K562 (cell line): ENCODE data around the gene ZCCHC3. TPM values are rescaled to one million over a fixed set of nuclear protein-coding genes. Genes with fewer than 3 reads are reported as not detected.

ENCODE experiments used
- ATAC-seq: fragments of 200-7000 bp; cut with Tn5 transposase; 3 replicates; pipeline ENCODE4 v1.9.1; 2020; ENCODE audit warnings: moderate library complexity
- BruUV-seq: library from RNA; stranded (reverse); fragments of 400-500 nt; replicated peaks from 2 replicates; lab custom pipeline; 2021; lab: Mats Ljungman, UMichigan
- CTCF ChIA-PET: fragments of 300-600 bp; formaldehyde crosslinking; extraction: SDS; loops from one replicate; lab custom pipeline; 2021; ENCODE audit warnings: low intra/inter-chr PET ratio; lab: Yijun Ruan, JAX
- POLR2A ChIA-PET: fragments of 300-600, 350-650 bp; sonication (Branson Sonifier 250); formaldehyde crosslinking; extraction: SDS; loops from one replicate; lab custom pipeline; 2021; ENCODE audit warnings: antibody characterized with exemption, inconsistent platforms; lab: Yijun Ruan, JAX
- DNase-seq, 4 experiments: peaks; one replicate each; pipeline versions ENCODE4 v3.0.0 to v3.0.0-alpha.2; 2011 to 2018; ENCODE audit warnings: low spot score in 3 of 4, mixed read lengths in 3 of 4; ENCODE audit errors: extremely low read depth in 1 of 4
- FAIRE-seq: peaks from 2 replicates; lab custom pipeline; 2011; peaks lifted over from hg19 to GRCh38; lab: Jason Lieb, UNC
- H2AFZ ChIP-seq: 2 replicates; pipeline ENCODE4 v1.6.0; 2011; ENCODE audit warnings: low read depth, low read length, control low read depth, inconsistent platforms
- H3K27ac ChIP-seq: fragments of 200-600 bp; 3 replicates; pipeline ENCODE4 v1.8.0; 2011; ENCODE audit warnings: low read depth, mild to moderate bottlenecking, control low read depth, inconsistent platforms, low read length, moderate library complexity, mixed read lengths; ENCODE audit errors: extremely low read depth
- H3K27me3 ChIP-seq, 2 experiments: fragments of 300-600 bp in 1 of 2; 2 replicates in 1 of 2; 3 replicates in 1 of 2; pipeline versions ENCODE4 v1.6.0 to v1.8.0; 2011; ENCODE audit warnings: inconsistent platforms in 2 of 2, low read length in 2 of 2, mild to moderate bottlenecking in 1 of 2, mixed read lengths in 1 of 2, moderate library complexity in 1 of 2; ENCODE audit not compliant: control insufficient read depth in 2 of 2, insufficient read depth in 2 of 2
- H3K36me3 ChIP-seq: fragments of 300-600 bp; 3 replicates; pipeline ENCODE4 v1.8.0; 2011; ENCODE audit warnings: mild to moderate bottlenecking, low read length, inconsistent platforms; ENCODE audit not compliant: control insufficient read depth, insufficient read depth
- H3K4me1 ChIP-seq, 2 experiments: fragments of 200-600 bp in 1 of 2; replicated peaks in 1 of 2; 2 replicates in 1 of 2; 3 replicates in 1 of 2; pipeline versions ENCODE4 v1.5.1 to v1.8.0; 2011; ENCODE audit warnings: inconsistent platforms in 2 of 2, low read length in 2 of 2, mild to moderate bottlenecking in 1 of 2, mixed read lengths in 1 of 2, moderate library complexity in 1 of 2; ENCODE audit not compliant: control insufficient read depth in 2 of 2, insufficient read depth in 2 of 2
- H3K4me2 ChIP-seq: 2 replicates; pipeline ENCODE4 v1.6.1; 2011; ENCODE audit warnings: low read length, control low read depth, inconsistent platforms, mixed read lengths; ENCODE audit not compliant: insufficient read depth
- H3K4me3 ChIP-seq: fragments of 200-600 bp; sonication (generic), shearing (Covaris generic); 2 replicates; pipeline ENCODE4 v1.5.1; 2016; ENCODE audit warnings: control low read depth, inconsistent platforms
- H3K79me2 ChIP-seq: fragments of 200-600 bp; 3 replicates; pipeline ENCODE4 v1.8.0; 2011; ENCODE audit warnings: low read length, inconsistent platforms; ENCODE audit not compliant: control insufficient read depth, insufficient read depth
- H3K9ac ChIP-seq, 2 experiments: 2 replicates each; pipeline versions ENCODE4 v1.6.0 to v1.6.1; 2011; ENCODE audit warnings: low read depth in 2 of 2, low read length in 2 of 2, control low read depth in 1 of 2, inconsistent platforms in 1 of 2, mild to moderate bottlenecking in 1 of 2, mixed read lengths in 1 of 2; ENCODE audit not compliant: insufficient read depth in 1 of 2
- H3K9me1 ChIP-seq: one replicate; pipeline ENCODE4 v1.6.0; 2011; ENCODE audit warnings: inconsistent platforms, mild to moderate bottlenecking, low read length, moderate library complexity; ENCODE audit not compliant: control insufficient read depth, insufficient read depth
- H3K9me3 ChIP-seq: replicated peaks from 2 replicates; pipeline ENCODE4 v1.5.1; 2011; ENCODE audit warnings: low read depth, low read length, inconsistent platforms; ENCODE audit not compliant: control insufficient read depth, insufficient read depth
- H4K20me1 ChIP-seq: replicated peaks from 2 replicates; pipeline ENCODE4 v1.6.1; 2011; ENCODE audit warnings: low read length, inconsistent platforms, mixed read lengths; ENCODE audit not compliant: control insufficient read depth, insufficient read depth
- ETS2 ChIP-seq: IDR thresholded peaks from 2 replicates; pipeline ENCODE4 v1.6.1; 2016; ENCODE audit warnings: borderline replicate concordance, missing genetic modification characterization, mild to moderate bottlenecking, moderate library complexity, missing compliant biosample characterization; ENCODE audit not compliant: poor library complexity, severe bottlenecking
- EZH2 ChIP-seq: IDR thresholded peaks from 2 replicates; pipeline ENCODE4 v1.6.1; 2012; ENCODE audit warnings: low read depth, mild to moderate bottlenecking, inconsistent platforms, low read length, borderline replicate concordance
- ZBTB49 ChIP-seq: sonication (generic); formaldehyde crosslinking; IDR thresholded peaks from 2 replicates; pipeline ENCODE4 v1.8.0; 2022; ENCODE audit warnings: missing genetic modification reagents, mild to moderate bottlenecking, borderline replicate concordance
- ZNF512 ChIP-seq: IDR thresholded peaks from 2 replicates; pipeline ENCODE4 v1.6.1; 2016; ENCODE audit warnings: missing genetic modification characterization, missing compliant biosample characterization
- WGBS: fragments of 100-300 bp; shearing (Covaris generic); methylation state at CpG from one replicate; pipeline ENCODE4 v1.1.6; 2016; ENCODE audit warnings: low coverage, mixed read lengths; ENCODE audit not compliant: insufficient coverage; ENCODE audit errors: missing lambda C conversion rate; 5-methylcytosine and 5-hydroxymethylcytosine counted together
- in situ Hi-C: fragments of 300-500 bp; cut with MboI; formaldehyde crosslinking; loops from 4 replicates; pipeline ENCODE4 v1.15.0; 2018; ENCODE audit warnings: inconsistent platforms, mixed read lengths
- intact Hi-C: fragments of 100-400 bp; cut with micrococcal nuclease; formaldehyde crosslinking; loops from 2 replicates; pipeline ENCODE4 v1.14.2; 2022
- polyA plus RNA-seq, 8 experiments: library from polyadenylated mRNA; depleted of rRNA in 4 of 8; stranded (reverse) in 5 of 8; unstranded in 3 of 8; fragments of >200 nt; fragmentation: Nextera tagmentation in 2 of 8; fragmentation: Illumina TruSeq in 1 of 8; extraction: Ambion mirVana in 2 of 8; extraction: Trizol in 1 of 8; gene quantifications; 2 replicates each; pipeline versions ENCODE4 v1.2.1 to v1.2.3, GENCODE V29; 2011 to 2014; ENCODE audit warnings: inconsistent platforms in 1 of 8, missing spikeins in 1 of 8
- total RNA-seq, 7 experiments: library from RNA; depleted of rRNA in 6 of 7; stranded (reverse); fragments of >200 nt in 6 of 7; fragmentation: Illumina TruSeq in 2 of 7; extraction: Trizol in 2 of 7; gene quantifications; 2 replicates each; pipeline versions ENCODE4 v1.2.1 to v1.2.3, GENCODE V29; 2011 to 2021; ENCODE audit warnings: low replicate concordance in 1 of 7

ZCCHC3 gene
- total and polyA plus RNA-seq, 9 of the 15 experiments (the other 6 are each of a cell fraction or from before 2014, with no cell fraction given) = 2.8 to 23.3 (median 16.5) TPM

- H3K9me3 ChIP-seq = no peaks in the 10 kb centered on the region
- TF ChIP-seq EZH2 (no peak), ETS2 (tag) (no peak), ZNF512 (tag) (0 out of 2 replicates have a peak, but pooled peaks have one; percentile 33), ZBTB49 (CRISPR knock-in tag) (no peak)
- TF ChIP-seq, all 486 proteins: peak for 1
- CTCF ChIA-PET = no interaction called here
- H3K36me3 ChIP-seq = peaks cover 25% of the 10 kb centered on the region; the same call in 2 of the 3 replicates
- H3K27me3 ChIP-seq = no peaks in the 10 kb centered on the region
- peak overlapping the region; percentile 91 to 92 for H3K9ac ChIP-seq
- FAIRE-seq = no peak
- peaks cover 47% of the 10 kb centered on the region for H3K79me2 ChIP-seq
- no peak for DNase-seq
- 0% methylated on average over 9 of the region's 15 CpGs for WGBS
- H3K4me2 ChIP-seq = peak overlapping the region; percentile 95
- H3K4me3 ChIP-seq = peak overlapping the region; percentile 90
- no peaks in the 10 kb centered on the region for H3K9me1 ChIP-seq
- no peak for ATAC-seq
- in situ Hi-C loops (no loop called here), intact Hi-C loops (no loop called here)
- peaks cover 13% of the 10 kb centered on the region for H4K20me1 ChIP-seq
- H3K4me1 ChIP-seq = peaks cover 21 to 22% of the 10 kb centered on the region in 2 experiments; a peak in 4 of 5 replicates
- no peak overlapping the region for H2AFZ ChIP-seq
- BruUV-seq = no TSS peak
- POLR2A ChIA-PET = interaction anchor here (0.6 to 2.5 kb wide), 11 partner anchors 9 to 93 kb away, joined by 3 to 9 read pairs (median 4); partner anchors contain the start of genes DEFB129 and SOX12
- peak overlapping the region; percentile 93 for H3K27ac ChIP-seq
Observed at GRCh38 chr20:298776-299391, 1.5 kb downstream of the ZCCHC3 start.
